Measurements from ENCODE around the gene SLC6A16.

Gene SLC6A16

GRCh38 chr19:49271080-49271753 lies 53.8 kb downstream of the SLC6A16 start:
- DNase-seq (ENCODE audit: low read depth) = no peak

GRCh38 chr19:49266409-49266808 lies 58.6 kb downstream of the SLC6A16 start:
- DNase-seq (ENCODE audit: low read depth) = peak; percentile 7

GRCh38 chr19:49264258-49264657 lies 60.7 kb downstream of the SLC6A16 start:
- no peak for DNase-seq (ENCODE audit: low read depth)

- no peak for DNase-seq (ENCODE audit: low read depth)
Observed at GRCh38 chr19:49261602-49262001, 63.4 kb downstream of the SLC6A16 start.

DNA sequence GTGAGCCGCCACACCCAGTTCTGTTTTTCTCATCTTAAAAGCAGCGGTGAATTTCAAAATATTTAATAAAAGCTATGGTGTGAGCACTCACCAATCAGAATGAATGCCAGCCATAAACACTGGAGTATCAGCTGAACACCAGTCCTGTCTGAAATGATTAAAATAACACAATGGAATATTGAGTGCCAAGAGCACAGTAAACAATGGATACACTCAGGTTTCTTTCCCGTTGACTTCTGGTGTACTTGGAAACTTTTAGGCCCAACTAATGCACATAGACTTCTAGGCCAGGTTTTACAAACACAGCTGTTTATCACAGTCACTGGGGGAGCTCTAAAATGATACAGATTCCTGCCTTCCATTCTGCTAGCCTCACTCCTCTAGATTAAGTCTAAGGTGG lies 68.3 kb downstream of the SLC6A16 start:
- no peak for DNase-seq (ENCODE audit: low read depth)

DNA sequence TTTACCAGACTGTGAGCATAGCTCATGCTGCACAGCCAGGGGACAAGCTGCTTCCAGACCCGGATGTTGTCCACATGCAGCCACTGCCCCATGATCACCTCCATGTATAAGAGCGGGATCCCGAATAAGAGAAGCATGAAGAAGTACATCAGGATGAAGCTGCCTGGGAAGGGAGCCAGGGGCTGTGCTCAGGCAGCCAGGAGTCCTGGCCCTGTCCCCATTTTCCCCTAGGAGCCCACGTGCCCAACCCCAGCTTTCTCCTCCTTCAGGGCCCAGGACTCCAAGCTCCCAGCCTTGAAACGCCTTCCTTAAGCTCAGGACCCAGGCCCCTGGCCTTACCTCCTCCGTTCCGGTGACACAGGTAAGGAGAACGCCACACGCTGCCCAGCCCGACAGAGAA lies 69.3 kb downstream of the SLC6A16 start:
- DNase-seq (ENCODE audit: low read depth) = no peak

- no peak for DNase-seq (ENCODE audit: low read depth)
Observed at GRCh38 chr19:49249933-49250332, 75.1 kb downstream of the SLC6A16 start.

DNA sequence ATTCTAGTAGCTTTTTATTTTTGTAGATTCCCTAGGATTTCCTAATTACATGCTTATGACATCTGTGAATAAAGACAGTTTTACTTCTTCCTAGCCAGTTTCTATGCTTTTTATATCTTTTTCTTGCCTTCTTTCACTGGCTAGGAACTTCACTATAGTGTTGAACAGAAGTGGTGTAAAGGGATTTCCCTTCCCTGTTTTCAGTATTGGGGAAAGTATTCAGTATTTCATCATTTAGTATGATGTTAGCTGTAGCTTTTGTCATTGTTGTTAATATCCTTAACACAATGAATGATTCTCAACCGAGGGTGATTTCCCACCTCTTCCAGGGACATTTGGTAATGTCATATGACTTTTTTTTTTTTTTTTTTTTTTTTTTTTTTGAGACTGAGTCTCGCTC lies 77.3 kb downstream of the SLC6A16 start:
- DNase-seq (ENCODE audit: low read depth) = no peak

DNA sequence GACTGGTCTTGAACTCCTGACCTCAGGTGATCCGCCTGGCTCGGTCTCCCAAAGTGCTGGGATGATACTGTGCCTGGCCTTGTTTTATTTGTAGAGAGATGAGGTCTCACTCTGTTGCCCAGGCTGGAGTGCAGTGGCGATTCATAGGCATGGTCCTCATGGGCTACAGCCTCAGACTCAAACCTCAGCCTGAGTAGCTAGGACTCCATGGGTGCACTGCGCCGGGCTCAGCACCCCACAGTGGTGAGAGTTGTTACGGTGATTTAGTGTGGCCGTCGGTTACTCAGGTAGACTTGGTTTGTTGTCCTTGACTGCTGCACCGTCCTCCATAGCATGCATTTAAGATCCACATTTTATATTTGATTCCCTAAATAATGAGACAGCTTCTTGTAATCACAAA lies 80.7 kb downstream of the SLC6A16 start:
- no peak for DNase-seq (ENCODE audit: low read depth)

GRCh38 chr19:49243726-49244125 lies 81.3 kb downstream of the SLC6A16 start:
- no peak for DNase-seq (ENCODE audit: low read depth)

GRCh38 chr19:49243129-49243528 lies 81.9 kb downstream of the SLC6A16 start:
- DNase-seq (ENCODE audit: low read depth) = no peak

DNA sequence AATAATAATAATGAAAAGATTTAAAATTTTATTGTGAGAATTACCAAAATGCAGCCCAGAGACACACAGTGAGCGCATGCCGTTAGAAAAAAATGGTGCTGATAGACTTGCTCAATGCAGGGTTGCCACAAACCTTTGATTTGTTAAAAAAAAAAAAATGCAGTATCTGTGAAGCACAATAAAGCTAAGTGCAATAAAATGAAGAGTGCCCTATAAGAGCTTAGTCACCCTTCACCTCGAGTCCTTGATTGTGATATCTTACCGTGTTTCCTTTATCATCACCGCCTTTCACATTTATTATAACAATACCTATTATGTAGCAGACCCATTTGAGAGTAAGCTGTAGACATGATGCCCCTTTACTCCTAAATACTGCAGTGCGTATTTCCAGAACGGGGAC lies 83.2 kb downstream of the SLC6A16 start:
- DNase-seq (ENCODE audit: low read depth) = no peak
